ENCODE measurements around the gene KLHDC10. TPM values are rescaled to one million over a fixed set of nuclear protein-coding genes. Genes with fewer than 3 reads are reported as not detected.
"Not testable (repeated sequence)": the region's sequence is repeated elsewhere in the genome, so short reads cannot be mapped to it uniquely, and the experiment has no call there.

KLHDC10 gene
- total and polyA plus RNA-seq, 2 experiments from 2014 or later = 5.5 to 14.7 TPM

DNA sequence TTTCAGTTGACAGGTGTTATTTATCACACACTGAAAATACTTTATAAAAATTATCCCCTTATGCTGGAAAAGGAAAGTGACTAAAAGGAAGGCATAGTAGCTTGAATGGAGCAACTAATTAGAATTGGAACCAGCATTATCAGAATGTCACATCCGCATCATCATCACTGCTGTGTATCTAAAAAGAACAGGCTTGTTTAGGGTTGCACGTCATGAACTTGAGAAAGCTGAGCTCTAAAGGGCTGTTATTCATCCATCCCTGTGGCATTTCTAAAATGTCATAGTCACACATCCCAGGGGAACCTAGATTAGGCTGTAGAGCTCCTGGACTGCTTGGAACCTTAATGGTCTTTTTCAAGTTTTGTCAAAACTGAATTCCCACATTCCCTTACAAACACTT lies 54.4 kb downstream of the KLHDC10 start (continued):
- no peak for TF ChIP-seq CTCF (conservative IDR thresholded peaks at IDR 0.05; ENCODE audit: low read depth in 2 of 2)
- TF ChIP-seq ZNF114 (CRISPR knock-in tag; IDR thresholded peaks at IDR 0.05) = no peak
- no peak for TF ChIP-seq POLR2AphosphoS5 (IDR thresholded peaks at IDR 0.05; ENCODE audit: low read depth)
- TF ChIP-seq, protein P1, sequence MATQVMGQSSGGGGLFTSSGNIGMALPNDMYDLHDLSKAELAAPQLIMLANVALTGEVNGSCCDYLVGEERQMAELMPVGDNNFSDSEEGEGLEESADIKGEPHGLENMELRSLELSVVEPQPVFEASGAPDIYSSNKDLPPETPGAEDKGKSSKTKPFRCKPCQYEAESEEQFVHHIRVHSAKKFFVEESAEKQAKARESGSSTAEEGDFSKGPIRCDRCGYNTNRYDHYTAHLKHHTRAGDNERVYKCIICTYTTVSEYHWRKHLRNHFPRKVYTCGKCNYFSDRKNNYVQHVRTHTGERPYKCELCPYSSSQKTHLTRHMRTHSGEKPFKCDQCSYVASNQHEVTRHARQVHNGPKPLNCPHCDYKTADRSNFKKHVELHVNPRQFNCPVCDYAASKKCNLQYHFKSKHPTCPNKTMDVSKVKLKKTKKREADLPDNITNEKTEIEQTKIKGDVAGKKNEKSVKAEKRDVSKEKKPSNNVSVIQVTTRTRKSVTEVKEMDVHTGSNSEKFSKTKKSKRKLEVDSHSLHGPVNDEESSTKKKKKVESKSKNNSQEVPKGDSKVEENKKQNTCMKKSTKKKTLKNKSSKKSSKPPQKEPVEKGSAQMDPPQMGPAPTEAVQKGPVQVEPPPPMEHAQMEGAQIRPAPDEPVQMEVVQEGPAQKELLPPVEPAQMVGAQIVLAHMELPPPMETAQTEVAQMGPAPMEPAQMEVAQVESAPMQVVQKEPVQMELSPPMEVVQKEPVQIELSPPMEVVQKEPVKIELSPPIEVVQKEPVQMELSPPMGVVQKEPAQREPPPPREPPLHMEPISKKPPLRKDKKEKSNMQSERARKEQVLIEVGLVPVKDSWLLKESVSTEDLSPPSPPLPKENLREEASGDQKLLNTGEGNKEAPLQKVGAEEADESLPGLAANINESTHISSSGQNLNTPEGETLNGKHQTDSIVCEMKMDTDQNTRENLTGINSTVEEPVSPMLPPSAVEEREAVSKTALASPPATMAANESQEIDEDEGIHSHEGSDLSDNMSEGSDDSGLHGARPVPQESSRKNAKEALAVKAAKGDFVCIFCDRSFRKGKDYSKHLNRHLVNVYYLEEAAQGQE (IDR thresholded peaks at IDR 0.05; ENCODE audit: unreplicated experiment) = no peak
- TF ChIP-seq NANOG (IDR thresholded peaks at IDR 0.05; ENCODE audit: borderline replicate concordance) = no peak
- TF ChIP-seq STAT1 (IDR thresholded peaks at IDR 0.05; ENCODE audit: unreplicated experiment) = no peak
- no peak for TF ChIP-seq JUNB (IDR thresholded peaks at IDR 0.05; ENCODE audit: unreplicated experiment)

DNA sequence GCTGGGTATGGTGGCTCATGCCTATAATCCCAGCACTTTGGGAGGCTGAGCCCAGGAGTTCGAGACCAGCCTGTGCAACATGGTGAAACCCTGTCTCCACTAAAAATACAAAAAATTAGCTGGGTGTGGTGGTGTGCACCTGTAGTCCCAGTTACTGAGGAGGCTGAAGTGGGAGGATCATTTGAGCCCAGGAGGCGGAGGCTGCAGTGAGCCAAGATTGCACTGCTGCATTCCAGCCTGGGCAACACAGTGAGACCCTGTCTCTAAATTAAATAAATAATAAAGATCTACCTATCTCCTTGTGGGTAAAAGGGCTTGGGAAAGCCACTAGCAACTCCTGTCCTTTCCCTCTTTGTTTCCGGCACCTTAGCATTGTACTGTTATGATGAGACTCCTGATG lies 56.5 kb downstream of the KLHDC10 start:
- not testable (repeated sequence) for H3K9me3 Mint-ChIP-seq; H2AFZ ChIP-seq; DNase-seq (ENCODE audit: low spot score); H3K9me2 ChIP-seq (ENCODE audit: insufficient read depth); H3K36me3 ChIP-seq (ENCODE audit: insufficient read depth); H3K4me2 ChIP-seq; H3F3A ChIP-seq (replicated peaks; ENCODE audit: low read depth); H3K27me3 ChIP-seq (ENCODE audit: insufficient read depth); H3K4me3 Mint-ChIP-seq; H3K79me2 ChIP-seq (replicated peaks; ENCODE audit: insufficient read depth); H3K27ac Mint-ChIP-seq; ATAC-seq; H3K27ac ChIP-seq (ENCODE audit: low read depth); H3K4me1 ChIP-seq (ENCODE audit: insufficient read depth); H3K27me3 Mint-ChIP-seq (ENCODE audit: insufficient read depth, low read depth, poor library complexity); H3K4me1 Mint-ChIP-seq; H3K4me3 ChIP-seq; H4K20me1 ChIP-seq (replicated peaks; ENCODE audit: insufficient read depth)
- H3K36me3 Mint-ChIP-seq (ENCODE audit: low read depth) = peaks cover 30% of the 10 kb centered on the region; the same call in 2 of the 3 replicates

DNA sequence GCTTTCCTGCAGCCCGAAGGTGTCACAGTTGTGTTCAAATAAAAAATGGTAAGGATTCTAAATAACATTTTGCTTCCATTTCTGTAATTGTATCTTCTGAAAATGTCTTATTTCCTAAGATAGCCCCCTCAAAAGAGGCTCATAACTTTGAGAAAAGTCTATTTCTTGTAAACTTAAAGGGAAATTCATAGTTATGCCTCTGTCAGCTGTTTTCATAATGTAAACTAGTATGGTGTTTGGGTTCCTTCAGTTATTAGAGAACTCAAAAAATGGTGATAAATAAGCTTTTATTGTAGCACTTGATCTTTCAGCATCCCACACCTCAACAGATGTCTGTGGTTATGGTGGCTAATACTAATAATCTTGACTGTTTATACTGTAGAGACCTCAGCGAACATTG lies 57.1 kb downstream of the KLHDC10 start:
- DNase-seq (ENCODE audit: low spot score) = no peak
- H3K4me1 ChIP-seq (ENCODE audit: insufficient read depth) = no peaks in the 10 kb centered on the region
- H3K79me2 ChIP-seq (replicated peaks; ENCODE audit: insufficient read depth) = no peaks in the 10 kb centered on the region
- H3K27me3 ChIP-seq (ENCODE audit: insufficient read depth) = no peaks in the 10 kb centered on the region
- H3K27ac ChIP-seq (ENCODE audit: low read depth) = no peak overlapping the region
- Mint-ChIP-seq H3K4me3 (no peak overlapping the region), H3K27ac (no peak overlapping the region), H3K27me3 (ENCODE audit: insufficient read depth, low read depth, poor library complexity) (no peaks in the 10 kb centered on the region), H3K4me1 (peaks cover 5% of the 10 kb centered on the region; the same call in 2 of the 3 replicates), H3K36me3 (ENCODE audit: low read depth) (peaks cover 25% of the 10 kb centered on the region; the same call in 2 of the 3 replicates), H3K9me3 (no peaks in the 10 kb centered on the region)
- no peaks in the 10 kb centered on the region; the same call in none of the 2 replicates for H4K20me1 ChIP-seq (replicated peaks; ENCODE audit: insufficient read depth)
- H2AFZ ChIP-seq = no peak overlapping the region
- no peaks in the 10 kb centered on the region for H3K9me2 ChIP-seq (ENCODE audit: insufficient read depth)
- H3K4me2 ChIP-seq = no peak overlapping the region
- H3K4me3 ChIP-seq = no peak overlapping the region
- H3K36me3 ChIP-seq (ENCODE audit: insufficient read depth) = peaks cover 4% of the 10 kb centered on the region
- no peak for ATAC-seq
- H3F3A ChIP-seq (replicated peaks; ENCODE audit: low read depth) = no peaks in the 10 kb centered on the region
- no peak for TF ChIP-seq EZH2 (IDR thresholded peaks at IDR 0.05; ENCODE audit: low read depth, unreplicated experiment)
- TF ChIP-seq, protein P2, sequence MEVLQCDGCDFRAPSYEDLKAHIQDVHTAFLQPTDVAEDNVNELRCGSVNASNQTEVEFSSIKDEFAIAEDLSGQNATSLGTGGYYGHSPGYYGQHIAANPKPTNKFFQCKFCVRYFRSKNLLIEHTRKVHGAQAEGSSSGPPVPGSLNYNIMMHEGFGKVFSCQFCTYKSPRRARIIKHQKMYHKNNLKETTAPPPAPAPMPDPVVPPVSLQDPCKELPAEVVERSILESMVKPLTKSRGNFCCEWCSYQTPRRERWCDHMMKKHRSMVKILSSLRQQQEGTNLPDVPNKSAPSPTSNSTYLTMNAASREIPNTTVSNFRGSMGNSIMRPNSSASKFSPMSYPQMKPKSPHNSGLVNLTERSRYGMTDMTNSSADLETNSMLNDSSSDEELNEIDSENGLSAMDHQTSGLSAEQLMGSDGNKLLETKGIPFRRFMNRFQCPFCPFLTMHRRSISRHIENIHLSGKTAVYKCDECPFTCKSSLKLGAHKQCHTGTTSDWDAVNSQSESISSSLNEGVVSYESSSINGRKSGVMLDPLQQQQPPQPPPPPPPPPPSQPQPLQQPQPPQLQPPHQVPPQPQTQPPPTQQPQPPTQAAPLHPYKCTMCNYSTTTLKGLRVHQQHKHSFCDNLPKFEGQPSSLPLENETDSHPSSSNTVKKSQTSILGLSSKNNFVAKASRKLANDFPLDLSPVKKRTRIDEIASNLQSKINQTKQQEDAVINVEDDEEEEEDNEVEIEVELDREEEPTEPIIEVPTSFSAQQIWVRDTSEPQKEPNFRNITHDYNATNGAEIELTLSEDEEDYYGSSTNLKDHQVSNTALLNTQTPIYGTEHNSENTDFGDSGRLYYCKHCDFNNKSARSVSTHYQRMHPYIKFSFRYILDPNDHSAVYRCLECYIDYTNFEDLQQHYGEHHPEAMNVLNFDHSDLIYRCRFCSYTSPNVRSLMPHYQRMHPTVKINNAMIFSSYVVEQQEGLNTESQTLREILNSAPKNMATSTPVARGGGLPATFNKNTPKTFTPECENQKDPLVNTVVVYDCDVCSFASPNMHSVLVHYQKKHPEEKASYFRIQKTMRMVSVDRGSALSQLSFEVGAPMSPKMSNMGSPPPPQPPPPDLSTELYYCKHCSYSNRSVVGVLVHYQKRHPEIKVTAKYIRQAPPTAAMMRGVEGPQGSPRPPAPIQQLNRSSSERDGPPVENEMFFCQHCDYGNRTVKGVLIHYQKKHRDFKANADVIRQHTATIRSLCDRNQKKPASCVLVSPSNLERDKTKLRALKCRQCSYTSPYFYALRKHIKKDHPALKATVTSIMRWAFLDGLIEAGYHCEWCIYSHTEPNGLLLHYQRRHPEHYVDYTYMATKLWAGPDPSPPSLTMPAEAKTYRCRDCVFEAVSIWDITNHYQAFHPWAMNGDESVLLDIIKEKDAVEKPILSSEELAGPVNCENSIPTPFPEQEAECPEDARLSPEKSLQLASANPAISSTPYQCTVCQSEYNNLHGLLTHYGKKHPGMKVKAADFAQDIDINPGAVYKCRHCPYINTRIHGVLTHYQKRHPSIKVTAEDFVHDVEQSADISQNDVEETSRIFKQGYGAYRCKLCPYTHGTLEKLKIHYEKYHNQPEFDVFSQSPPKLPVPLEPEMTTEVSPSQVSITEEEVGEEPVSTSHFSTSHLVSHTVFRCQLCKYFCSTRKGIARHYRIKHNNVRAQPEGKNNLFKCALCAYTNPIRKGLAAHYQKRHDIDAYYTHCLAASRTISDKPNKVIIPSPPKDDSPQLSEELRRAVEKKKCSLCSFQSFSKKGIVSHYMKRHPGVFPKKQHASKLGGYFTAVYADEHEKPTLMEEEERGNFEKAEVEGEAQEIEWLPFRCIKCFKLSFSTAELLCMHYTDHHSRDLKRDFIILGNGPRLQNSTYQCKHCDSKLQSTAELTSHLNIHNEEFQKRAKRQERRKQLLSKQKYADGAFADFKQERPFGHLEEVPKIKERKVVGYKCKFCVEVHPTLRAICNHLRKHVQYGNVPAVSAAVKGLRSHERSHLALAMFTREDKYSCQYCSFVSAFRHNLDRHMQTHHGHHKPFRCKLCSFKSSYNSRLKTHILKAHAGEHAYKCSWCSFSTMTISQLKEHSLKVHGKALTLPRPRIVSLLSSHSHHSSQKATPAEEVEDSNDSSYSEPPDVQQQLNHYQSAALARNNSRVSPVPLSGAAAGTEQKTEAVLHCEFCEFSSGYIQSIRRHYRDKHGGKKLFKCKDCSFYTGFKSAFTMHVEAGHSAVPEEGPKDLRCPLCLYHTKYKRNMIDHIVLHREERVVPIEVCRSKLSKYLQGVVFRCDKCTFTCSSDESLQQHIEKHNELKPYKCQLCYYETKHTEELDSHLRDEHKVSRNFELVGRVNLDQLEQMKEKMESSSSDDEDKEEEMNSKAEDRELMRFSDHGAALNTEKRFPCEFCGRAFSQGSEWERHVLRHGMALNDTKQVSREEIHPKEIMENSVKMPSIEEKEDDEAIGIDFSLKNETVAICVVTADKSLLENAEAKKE (CRISPR knock-in tag; IDR thresholded peaks at IDR 0.05) = no peak
